H9 (cell line): ENCODE data around the gene HCFC1. TPM values are rescaled to one million over a fixed set of nuclear protein-coding genes. Genes with fewer than 3 reads are reported as not detected.

ENCODE experiments used
- DNase-seq: peaks from one replicate; pipeline ENCODE4 v3.0.0-alpha.2; 2017
- H2AFZ ChIP-seq: one replicate; pipeline ENCODE4 v1.6.1; 2013; ENCODE audit warnings: mild to moderate bottlenecking, low read length, control low read depth, moderate library complexity
- H2AK5ac ChIP-seq: 2 replicates; pipeline ENCODE4 v1.6.1; 2013; ENCODE audit warnings: low read length, control low read depth, mixed read lengths; ENCODE audit not compliant: insufficient read length
- H2BK120ac ChIP-seq: one replicate; pipeline ENCODE4 v1.6.1; 2013; ENCODE audit warnings: low read depth, mild to moderate bottlenecking, low read length, control low read depth, inconsistent platforms; ENCODE audit not compliant: poor library complexity, severe bottlenecking
- H2BK12ac ChIP-seq: 2 replicates; pipeline ENCODE4 v1.6.1; 2013; ENCODE audit warnings: low read length, control low read depth, mixed read lengths, low read depth; ENCODE audit not compliant: insufficient read length
- H2BK15ac ChIP-seq: 2 replicates; pipeline ENCODE4 v1.6.1; 2013; ENCODE audit warnings: low read depth, low read length, control low read depth
- H2BK20ac ChIP-seq: one replicate; pipeline ENCODE4 v1.6.1; 2013; ENCODE audit warnings: low read depth, mild to moderate bottlenecking, low read length, control low read depth, inconsistent platforms; ENCODE audit not compliant: poor library complexity, severe bottlenecking
- H2BK5ac ChIP-seq: 2 replicates; pipeline ENCODE4 v1.6.1; 2013; ENCODE audit warnings: low read length, control low read depth, mixed read lengths; ENCODE audit not compliant: insufficient read length
- H3K14ac ChIP-seq: 2 replicates; pipeline ENCODE4 v1.6.1; 2013; ENCODE audit warnings: low read length, control low read depth; ENCODE audit not compliant: insufficient read depth
- H3K18ac ChIP-seq: 2 replicates; pipeline ENCODE4 v1.6.1; 2013; ENCODE audit warnings: low read depth, mild to moderate bottlenecking, mixed read lengths, low read length, control low read depth; ENCODE audit not compliant: insufficient read length
- H3K23ac ChIP-seq: 2 replicates; pipeline ENCODE4 v1.6.1; 2013; ENCODE audit warnings: low read length, control low read depth, mixed read lengths, low read depth; ENCODE audit not compliant: insufficient read length
- H3K23me2 ChIP-seq: 2 replicates; pipeline ENCODE4 v1.6.1; 2013; ENCODE audit warnings: low read depth, mild to moderate bottlenecking, mixed read lengths, low read length, control low read depth; ENCODE audit not compliant: insufficient read length, poor library complexity, severe bottlenecking
- H3K27ac ChIP-seq: 2 replicates; pipeline ENCODE4 v1.5.1; 2013; ENCODE audit warnings: low read length, control low read depth, mixed read lengths, low read depth; ENCODE audit not compliant: insufficient read length
- H3K27me3 ChIP-seq: 2 replicates; pipeline ENCODE4 v1.6.1; 2013; ENCODE audit warnings: low read length, control low read depth, inconsistent platforms; ENCODE audit not compliant: insufficient read depth
- H3K4ac ChIP-seq: 2 replicates; pipeline ENCODE4 v1.6.1; 2013; ENCODE audit warnings: low read depth, mild to moderate bottlenecking, control low read depth, inconsistent platforms, low read length, moderate library complexity
- H3K4me1 ChIP-seq: 2 replicates; pipeline ENCODE4 v1.6.1; 2013; ENCODE audit warnings: low read length, control low read depth, inconsistent platforms; ENCODE audit not compliant: insufficient read depth
- H3K4me2 ChIP-seq: 2 replicates; pipeline ENCODE4 v1.6.1; 2013; ENCODE audit warnings: low read length, control low read depth, mixed read lengths; ENCODE audit not compliant: insufficient read length, insufficient read depth
- H3K56ac ChIP-seq: 2 replicates; pipeline ENCODE4 v1.6.1; 2013; ENCODE audit warnings: low read depth, mild to moderate bottlenecking, mixed read lengths, low read length, control low read depth; ENCODE audit not compliant: insufficient read length
- H3K79me1 ChIP-seq: 2 replicates; pipeline ENCODE4 v1.6.1; 2013; ENCODE audit warnings: low read depth, mild to moderate bottlenecking, moderate library complexity, low read length, control low read depth, inconsistent platforms; ENCODE audit not compliant: insufficient read depth, poor library complexity, severe bottlenecking
- H3K79me2 ChIP-seq: 2 replicates; pipeline ENCODE4 v1.6.1; 2013; ENCODE audit warnings: low read length, control low read depth, inconsistent platforms; ENCODE audit not compliant: insufficient read depth
- H3K9ac ChIP-seq: 2 replicates; pipeline ENCODE4 v1.6.1; 2013; ENCODE audit warnings: low read length, control low read depth, mixed read lengths; ENCODE audit not compliant: insufficient read length; ENCODE audit errors: extremely low read depth
- H3K9me3 ChIP-seq: one replicate; pipeline ENCODE4 v1.6.1; 2013; ENCODE audit warnings: low read depth, low read length, inconsistent platforms; ENCODE audit not compliant: control insufficient read depth
- H3T11ph ChIP-seq: one replicate; pipeline ENCODE4 v1.6.1; 2013; ENCODE audit warnings: mild to moderate bottlenecking, low read length, control low read depth, inconsistent platforms
- H4K20me1 ChIP-seq: one replicate; pipeline ENCODE4 v1.6.1; 2013; ENCODE audit not compliant: control insufficient read depth, insufficient read length, insufficient read depth
- H4K5ac ChIP-seq: 2 replicates; pipeline ENCODE4 v1.6.1; 2013; ENCODE audit warnings: low read depth, mild to moderate bottlenecking, mixed read lengths, low read length, control low read depth; ENCODE audit not compliant: insufficient read length
- H4K8ac ChIP-seq: replicated peaks from 2 replicates; pipeline ENCODE4 v1.6.1; 2013; ENCODE audit warnings: low read length, control low read depth, mixed read lengths, low read depth; ENCODE audit not compliant: insufficient read length
- H4K91ac ChIP-seq: 2 replicates; pipeline ENCODE4 v1.6.1; 2013; ENCODE audit warnings: low read depth, mild to moderate bottlenecking, moderate library complexity, mixed read lengths, low read length, control low read depth; ENCODE audit not compliant: insufficient read length
- H3K27ac Mint-ChIP-seq, 3 experiments: 2 replicates in 2 of 3; 3 replicates in 1 of 3; pipeline ENCODE4 v1.8.0; 2020 to 2021; ENCODE audit warnings: mixed read lengths in 3 of 3, mild to moderate bottlenecking in 1 of 3, moderate library complexity in 1 of 3
- H3K27me3 Mint-ChIP-seq: 2 replicates; pipeline ENCODE4 v1.8.0; 2021; ENCODE audit warnings: low read depth, mild to moderate bottlenecking, moderate library complexity, mixed read lengths
- H3K36me3 Mint-ChIP-seq, 3 experiments: 2 replicates in 2 of 3; 3 replicates in 1 of 3; pipeline ENCODE4 v1.8.0; 2020 to 2021; ENCODE audit warnings: low read depth in 3 of 3, mixed read lengths in 3 of 3; ENCODE audit not compliant: insufficient read depth in 1 of 3
- H3K4me1 Mint-ChIP-seq, 2 experiments: 2 replicates each; pipeline ENCODE4 v1.8.0; 2020; ENCODE audit warnings: mixed read lengths in 2 of 2
- H3K4me3 Mint-ChIP-seq, 2 experiments: 2 replicates in 1 of 2; 3 replicates in 1 of 2; pipeline ENCODE4 v1.8.0; 2020 to 2021; ENCODE audit warnings: mild to moderate bottlenecking in 2 of 2, mixed read lengths in 2 of 2, moderate library complexity in 1 of 2
- H3K9me3 Mint-ChIP-seq, 2 experiments: 2 replicates in 1 of 2; 3 replicates in 1 of 2; pipeline ENCODE4 v1.8.0; 2020; ENCODE audit warnings: mild to moderate bottlenecking in 2 of 2, mixed read lengths in 2 of 2, moderate library complexity in 1 of 2
- WGBS: extraction: QIAGEN DNeasy Blood & Tissue Kit; methylation state at CpG from one replicate; pipeline ENCODE4 v1.1.7; 2013; ENCODE audit warnings: missing lambda C conversion rate, low lambda C conversion rate, mixed read lengths; ENCODE audit not compliant: insufficient read length; ENCODE audit errors: extremely low coverage; 5-methylcytosine and 5-hydroxymethylcytosine counted together
- total RNA-seq: library from RNA; stranded (reverse); gene quantifications from 2 replicates; pipeline ENCODE4 v1.2.1, GENCODE V29; 2021
- TF ChIP-seq, protein P1 (sequence below): fragments of 200-600 bp; sonication (generic); conservative IDR thresholded peaks from 3 replicates; pipeline ENCODE4 v1.8.0; 2021; ENCODE audit warnings: antibody characterized with exemption, mild to moderate bottlenecking

The HCFC1 gene
- total RNA-seq, 1 experiment from 2014 or later = 144 TPM

GRCh38 chrX:153966841-153967535, 4.6 kb downstream of the HCFC1 start:
- Histone ChIP-seq H2AFZ (no peak overlapping the region), H3K18ac (no peak overlapping the region), H2BK120ac (no peak overlapping the region), H3K9me3 (no peaks in the 10 kb centered on the region), H4K91ac (no peak overlapping the region), H3K56ac (no peak overlapping the region), H3K27ac (no peak overlapping the region), H3K14ac (no peak overlapping the region; the same call in 1 of the 2 replicates), H3K79me2 (peaks cover 50% of the 10 kb centered on the region; the same call in 1 of the 2 replicates), H3K9ac (no peak overlapping the region), H4K5ac (no peak overlapping the region), H3K23me2 (peaks cover 13% of the 10 kb centered on the region), H2BK12ac (no peak overlapping the region), H3K79me1 (peaks cover 5% of the 10 kb centered on the region), H2AK5ac (no peak overlapping the region), H2BK5ac (no peak overlapping the region), H3K23ac (no peak overlapping the region), H3K4ac (no peak overlapping the region), H3T11ph (no peak overlapping the region), H2BK20ac (no peak overlapping the region), H3K4me2 (no peak overlapping the region), H4K20me1 (no peaks in the 10 kb centered on the region), H3K4me1 (peaks cover 4% of the 10 kb centered on the region; the same call in 1 of the 2 replicates), H3K27me3 (no peaks in the 10 kb centered on the region), H2BK15ac (no peak overlapping the region), H4K8ac (no peak overlapping the region)
- no CpG with 5 or more reads among the region's 14 CpGs for WGBS
- TF ChIP-seq, protein P1, sequence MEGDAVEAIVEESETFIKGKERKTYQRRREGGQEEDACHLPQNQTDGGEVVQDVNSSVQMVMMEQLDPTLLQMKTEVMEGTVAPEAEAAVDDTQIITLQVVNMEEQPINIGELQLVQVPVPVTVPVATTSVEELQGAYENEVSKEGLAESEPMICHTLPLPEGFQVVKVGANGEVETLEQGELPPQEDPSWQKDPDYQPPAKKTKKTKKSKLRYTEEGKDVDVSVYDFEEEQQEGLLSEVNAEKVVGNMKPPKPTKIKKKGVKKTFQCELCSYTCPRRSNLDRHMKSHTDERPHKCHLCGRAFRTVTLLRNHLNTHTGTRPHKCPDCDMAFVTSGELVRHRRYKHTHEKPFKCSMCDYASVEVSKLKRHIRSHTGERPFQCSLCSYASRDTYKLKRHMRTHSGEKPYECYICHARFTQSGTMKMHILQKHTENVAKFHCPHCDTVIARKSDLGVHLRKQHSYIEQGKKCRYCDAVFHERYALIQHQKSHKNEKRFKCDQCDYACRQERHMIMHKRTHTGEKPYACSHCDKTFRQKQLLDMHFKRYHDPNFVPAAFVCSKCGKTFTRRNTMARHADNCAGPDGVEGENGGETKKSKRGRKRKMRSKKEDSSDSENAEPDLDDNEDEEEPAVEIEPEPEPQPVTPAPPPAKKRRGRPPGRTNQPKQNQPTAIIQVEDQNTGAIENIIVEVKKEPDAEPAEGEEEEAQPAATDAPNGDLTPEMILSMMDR = no peak
- Mint-ChIP-seq H3K36me3 (peaks cover 28 to 55% (median 36%) of the 10 kb centered on the region in 3 experiments), H3K27me3 (peaks cover 1% of the 10 kb centered on the region; the same call in 1 of the 2 replicates), H3K4me1 (peaks cover 29 to 38% of the 10 kb centered on the region in 2 experiments), H3K27ac (peak overlapping the region; percentile 18 to 90 (median 38); a peak in 5 of 7 replicates), H3K9me3 (peaks cover 0 to 5% of the 10 kb centered on the region in 2 experiments; a peak in 2 of 5 replicates), H3K4me3 (peak overlapping the region; percentile 100; a peak in 4 of 5 replicates)
- no peak for DNase-seq
